Neural cell (in vitro differentiated cells): ENCODE data around the gene INPP5A. TPM values are rescaled to one million over a fixed set of nuclear protein-coding genes. Genes with fewer than 3 reads are reported as not detected.

Experiments used
- H2AFZ ChIP-seq: fragments of 200-600, 300-800 bp; sonication (generic), shearing (Covaris generic); 2 replicates; pipeline ENCODE4 v1.6.0; 2014; ENCODE audit warnings: low read depth, mild to moderate bottlenecking, antibody characterized with exemption, low read length, moderate library complexity
- H3F3A ChIP-seq: fragments of 200-600 bp; shearing (Covaris generic); 2 replicates; pipeline ENCODE4 v1.6.1; 2016; ENCODE audit warnings: mild to moderate bottlenecking, moderate library complexity, mixed read lengths, antibody characterized with exemption, low read length; ENCODE audit not compliant: insufficient read depth, poor library complexity, severe bottlenecking
- H3K27ac ChIP-seq: fragments of 200-600, 300-800 bp; sonication (generic), shearing (Covaris generic); 2 replicates; pipeline ENCODE4 v1.5.1; 2014; ENCODE audit warnings: mild to moderate bottlenecking, low read length, moderate library complexity
- H3K27me3 ChIP-seq: fragments of 300-800, 200-600 bp; sonication (generic), shearing (Covaris generic); 2 replicates; pipeline ENCODE4 v1.6.0; 2014; ENCODE audit warnings: mild to moderate bottlenecking, low read depth, low read length, moderate library complexity; ENCODE audit not compliant: insufficient read depth
- H3K36me3 ChIP-seq: fragments of 300-800, 200-600 bp; sonication (generic), shearing (Covaris generic); 2 replicates; pipeline ENCODE4 v1.5.1; 2014; ENCODE audit warnings: mild to moderate bottlenecking, antibody characterized with exemption, low read length, moderate library complexity; ENCODE audit not compliant: insufficient read depth
- H3K4me2 ChIP-seq: fragments of 300-800, 200-600 bp; sonication (generic), shearing (Covaris generic); 2 replicates; pipeline ENCODE4 v1.6.0; 2014; ENCODE audit warnings: mild to moderate bottlenecking, low read length
- H3K4me3 ChIP-seq: fragments of 300-800, 200-600 bp; sonication (generic), shearing (Covaris generic); 2 replicates; pipeline ENCODE4 v1.5.1; 2014; ENCODE audit warnings: mild to moderate bottlenecking, low read length, moderate library complexity
- H3K79me2 ChIP-seq: fragments of 200-600 bp; shearing (Covaris generic); replicated peaks from 2 replicates; pipeline ENCODE4 v1.6.0; 2014; ENCODE audit warnings: mild to moderate bottlenecking, low read length, moderate library complexity; ENCODE audit not compliant: insufficient read depth
- H3K9ac ChIP-seq: fragments of 300-800, 200-600 bp; sonication (generic), shearing (Covaris generic); 2 replicates; pipeline ENCODE4 v1.6.1; 2016; ENCODE audit warnings: mild to moderate bottlenecking, low read length, mixed read lengths
- H3K9me2 ChIP-seq: fragments of 200-600 bp; shearing (Covaris generic); 2 replicates; pipeline ENCODE4 v1.6.1; 2016; ENCODE audit warnings: mild to moderate bottlenecking, low read length, mixed read lengths; ENCODE audit not compliant: insufficient read depth
- H3K9me3 ChIP-seq: fragments of 200-600, 300-800 bp; sonication (generic), shearing (Covaris generic); 2 replicates; pipeline ENCODE4 v1.6.1; 2016; ENCODE audit warnings: mild to moderate bottlenecking, mixed run types, low read length, moderate library complexity, mixed read lengths
- H4K20me1 ChIP-seq: fragments of 200-600 bp; shearing (Covaris generic); 2 replicates; pipeline ENCODE4 v1.6.1; 2016; ENCODE audit warnings: mild to moderate bottlenecking, mixed run types; ENCODE audit not compliant: insufficient read depth
- CTCF ChIP-seq: fragments of 450-650 bp; IDR thresholded peaks from 2 replicates; pipeline ENCODE4 v1.5.1; 2014; ENCODE audit warnings: antibody characterized with exemption, mild to moderate bottlenecking, moderate library complexity; ENCODE audit not compliant: poor library complexity, severe bottlenecking
- EP300 ChIP-seq: fragments of 450-650 bp; conservative IDR thresholded peaks from 2 replicates; pipeline ENCODE4 v1.6.1; 2014; ENCODE audit warnings: antibody characterized with exemption, mild to moderate bottlenecking, moderate library complexity; ENCODE audit not compliant: poor library complexity, severe bottlenecking
- EZH2 ChIP-seq: fragments of 200-600, 300-800 bp; shearing (Covaris generic), sonication (generic); IDR thresholded peaks from 2 replicates; pipeline ENCODE4 v1.6.1; 2014; ENCODE audit warnings: antibody characterized with exemption, low read length, borderline replicate concordance, mild to moderate bottlenecking; ENCODE audit not compliant: insufficient read depth, poor library complexity, severe bottlenecking
- MXI1 ChIP-seq: fragments of 450-650 bp; conservative IDR thresholded peaks from 2 replicates; pipeline ENCODE4 v1.6.1; 2014; ENCODE audit warnings: antibody characterized with exemption, mild to moderate bottlenecking; ENCODE audit not compliant: poor library complexity, severe bottlenecking
- POLR2AphosphoS5 ChIP-seq: IDR thresholded peaks from 2 replicates; pipeline ENCODE4 v1.6.1; 2012
- RAD21 ChIP-seq: fragments of 450-650 bp; conservative IDR thresholded peaks from 2 replicates; pipeline ENCODE4 v1.6.1; 2014; ENCODE audit warnings: antibody characterized with exemption, mild to moderate bottlenecking, moderate library complexity
- REST ChIP-seq: IDR thresholded peaks from 2 replicates; pipeline ENCODE4 v1.6.1; 2012; ENCODE audit warnings: borderline replicate concordance
- SMC3 ChIP-seq: fragments of 450-650 bp; conservative IDR thresholded peaks from 2 replicates; pipeline ENCODE4 v1.6.1; 2014; ENCODE audit warnings: antibody characterized with exemption, mild to moderate bottlenecking, moderate library complexity; ENCODE audit not compliant: poor library complexity
- TAF1 ChIP-seq: IDR thresholded peaks from 2 replicates; pipeline ENCODE4 v1.6.1; 2012; ENCODE audit warnings: low read depth
- polyA plus RNA-seq: library from polyadenylated mRNA; depleted of rRNA; stranded (reverse); fragments of >200 nt; gene quantifications from 2 replicates; pipeline ENCODE4 v1.2.3, GENCODE V29; 2014

The INPP5A gene
- polyA plus RNA-seq, 1 donor from 2014 or later: 48.8 TPM

DNA sequence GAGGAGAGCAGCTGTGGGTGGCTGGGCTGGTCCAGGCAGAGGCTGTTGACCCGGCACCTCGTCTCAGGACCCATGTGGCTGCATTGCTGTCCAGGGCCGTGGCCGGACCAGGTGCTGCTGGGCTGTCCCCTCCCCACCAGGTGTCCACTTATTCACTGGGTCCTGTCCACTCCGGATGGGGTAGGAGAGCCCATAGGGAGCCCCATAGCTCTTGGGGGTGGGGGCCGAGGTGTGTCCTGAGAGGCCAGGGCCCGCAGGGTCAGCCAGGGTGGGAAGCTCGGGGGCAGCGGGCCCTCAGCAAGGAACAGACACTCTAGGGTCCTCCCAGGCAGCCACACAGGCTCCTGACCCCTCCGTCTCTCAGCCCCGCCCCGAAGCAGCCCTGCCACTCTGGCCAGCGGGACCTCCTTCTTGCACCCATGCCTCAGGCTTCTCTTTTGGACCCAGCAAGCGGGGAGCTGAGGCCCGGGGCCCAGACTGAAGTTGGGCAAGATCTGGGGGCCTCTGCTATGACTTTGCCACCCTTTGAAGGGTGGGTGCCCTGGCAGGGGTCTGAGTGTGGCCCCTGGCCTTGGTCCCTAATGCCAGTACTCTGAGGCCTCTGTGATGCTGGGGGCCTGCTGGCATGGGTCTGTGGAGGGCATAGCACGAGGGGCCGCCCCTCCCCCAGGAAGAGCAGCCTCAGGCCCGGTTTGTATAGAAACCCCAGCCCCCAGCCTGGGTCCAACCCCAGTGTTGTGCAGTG is 162.0 kb downstream of the INPP5A start:
- Histone ChIP-seq H3K36me3 (no peaks in the 10 kb centered on the region), H3F3A (no peaks in the 10 kb centered on the region), H3K9ac (no peak overlapping the region), H3K9me2 (no peaks in the 10 kb centered on the region), H4K20me1 (no peaks in the 10 kb centered on the region), H3K27me3 (no peaks in the 10 kb centered on the region), H3K79me2 (no peaks in the 10 kb centered on the region), H3K4me3 (no peak overlapping the region), H3K4me2 (no peak overlapping the region), H3K9me3 (peaks cover 6% of the 10 kb centered on the region), H2AFZ (no peak overlapping the region), H3K27ac (no peak overlapping the region)
- TF ChIP-seq EZH2 (no peak), REST (no peak), MXI1 (no peak), RAD21 (no peak), EP300 (no peak), SMC3 (no peak), TAF1 (no peak), CTCF (no peak), POLR2AphosphoS5 (no peak)

DNA sequence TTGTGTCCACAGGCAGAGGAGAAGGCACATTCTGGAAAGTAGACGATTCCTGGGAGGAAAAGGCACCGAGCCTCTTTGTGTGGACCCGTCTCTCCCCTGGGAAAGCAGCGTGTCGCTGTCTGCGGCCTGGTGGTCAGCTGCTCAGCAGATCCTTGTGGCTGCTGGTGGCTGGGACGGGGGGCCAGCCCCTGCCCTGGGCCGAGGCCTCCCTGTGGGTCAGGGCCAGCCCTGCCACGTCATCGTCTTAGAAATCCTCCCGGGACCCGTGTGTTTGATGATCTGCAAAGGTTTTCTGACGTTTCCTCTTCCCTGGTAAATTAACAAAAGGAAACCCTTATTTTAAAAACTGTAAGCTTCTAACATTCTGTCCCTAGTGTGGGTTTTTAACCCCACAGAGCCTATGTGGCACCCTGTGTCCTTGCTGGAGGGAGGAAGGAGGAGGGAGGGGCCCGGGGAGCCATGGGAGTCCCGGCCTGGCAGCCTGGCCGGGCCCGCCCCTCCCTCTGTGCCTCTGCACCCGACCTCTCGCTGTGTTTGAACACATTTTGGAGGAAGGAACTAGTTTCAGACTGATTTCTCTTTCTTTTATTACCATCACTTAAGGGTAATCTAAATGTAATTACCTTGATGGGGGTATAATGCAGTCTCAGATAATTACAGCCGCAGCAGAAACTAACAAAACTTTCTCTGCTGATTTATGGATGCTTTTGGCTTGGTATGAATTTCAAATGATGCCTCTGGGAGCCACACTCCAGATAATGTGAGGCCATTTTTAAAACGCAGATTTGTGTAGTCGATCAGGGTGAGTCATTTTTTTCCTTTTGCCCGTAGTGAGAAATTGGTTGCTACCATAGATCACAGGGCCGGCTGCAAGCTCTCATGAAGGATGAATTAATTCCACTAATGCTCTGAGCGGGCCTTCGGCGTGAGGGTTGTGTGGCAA is 162.8 kb downstream of the INPP5A start:
- no peaks in the 10 kb centered on the region for H3K27me3 ChIP-seq
- no peak overlapping the region for H3K4me2 ChIP-seq
- no peaks in the 10 kb centered on the region for H4K20me1 ChIP-seq
- no peak overlapping the region for H2AFZ ChIP-seq
- TF ChIP-seq EP300: no peak
- no peak for TF ChIP-seq POLR2AphosphoS5
- TF ChIP-seq EZH2: no peak
- TF ChIP-seq MXI1: no peak
- TF ChIP-seq SMC3: no peak
- TF ChIP-seq REST: no peak
- no peak for TF ChIP-seq RAD21
- TF ChIP-seq TAF1: no peak
- no peak for TF ChIP-seq CTCF
- H3K9me2 ChIP-seq: no peaks in the 10 kb centered on the region
- H3K4me3 ChIP-seq: no peak overlapping the region
- no peak overlapping the region for H3K9ac ChIP-seq
- H3F3A ChIP-seq: no peaks in the 10 kb centered on the region
- H3K9me3 ChIP-seq: peaks cover 9% of the 10 kb centered on the region
- no peaks in the 10 kb centered on the region for H3K79me2 ChIP-seq
- no peaks in the 10 kb centered on the region for H3K36me3 ChIP-seq
- no peak overlapping the region for H3K27ac ChIP-seq
